Measurements from ENCODE around the gene TMEM203.

DNA sequence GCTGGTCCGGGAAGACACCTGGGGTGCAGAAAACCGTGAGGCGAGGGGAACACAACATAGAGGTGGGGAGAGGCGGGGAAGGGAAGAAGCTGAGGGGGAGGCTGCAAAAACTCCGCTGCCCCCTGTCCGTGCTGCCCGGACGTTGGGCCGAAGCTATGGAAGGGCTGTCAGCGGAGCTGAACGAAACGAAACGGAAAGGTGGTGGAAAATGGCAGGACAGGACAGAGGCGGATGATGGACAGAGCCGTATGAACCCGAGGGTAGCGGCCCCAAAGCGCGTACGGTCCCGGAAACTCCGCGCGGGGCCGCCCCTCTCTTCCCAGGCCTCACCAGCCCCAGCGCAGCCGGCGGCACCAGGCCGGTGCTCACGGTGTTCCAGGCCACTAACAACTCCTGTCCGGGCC, 17.4 kb downstream of the TMEM203 start:
- TF ChIP-seq, protein P1, sequence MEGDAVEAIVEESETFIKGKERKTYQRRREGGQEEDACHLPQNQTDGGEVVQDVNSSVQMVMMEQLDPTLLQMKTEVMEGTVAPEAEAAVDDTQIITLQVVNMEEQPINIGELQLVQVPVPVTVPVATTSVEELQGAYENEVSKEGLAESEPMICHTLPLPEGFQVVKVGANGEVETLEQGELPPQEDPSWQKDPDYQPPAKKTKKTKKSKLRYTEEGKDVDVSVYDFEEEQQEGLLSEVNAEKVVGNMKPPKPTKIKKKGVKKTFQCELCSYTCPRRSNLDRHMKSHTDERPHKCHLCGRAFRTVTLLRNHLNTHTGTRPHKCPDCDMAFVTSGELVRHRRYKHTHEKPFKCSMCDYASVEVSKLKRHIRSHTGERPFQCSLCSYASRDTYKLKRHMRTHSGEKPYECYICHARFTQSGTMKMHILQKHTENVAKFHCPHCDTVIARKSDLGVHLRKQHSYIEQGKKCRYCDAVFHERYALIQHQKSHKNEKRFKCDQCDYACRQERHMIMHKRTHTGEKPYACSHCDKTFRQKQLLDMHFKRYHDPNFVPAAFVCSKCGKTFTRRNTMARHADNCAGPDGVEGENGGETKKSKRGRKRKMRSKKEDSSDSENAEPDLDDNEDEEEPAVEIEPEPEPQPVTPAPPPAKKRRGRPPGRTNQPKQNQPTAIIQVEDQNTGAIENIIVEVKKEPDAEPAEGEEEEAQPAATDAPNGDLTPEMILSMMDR (IDR thresholded peaks at IDR 0.05; ENCODE audit: low read depth, low read length), result no peak
- no peak for TF ChIP-seq EZH2phosphoT487 (IDR thresholded peaks at IDR 0.05; ENCODE audit: low read depth)

Data from OCI-LY3 (cell line).